Fibroblast of skin of scalp (primary cell): ENCODE data around the gene ODAD2.
"Not testable (repeated sequence)": the region's sequence is repeated elsewhere in the genome, so short reads cannot be mapped to it uniquely, and the experiment has no call there.

Source experiments
- DNase-seq: peaks from one replicate; pipeline ENCODE4 v3.0.0-alpha.2; 2013

ODAD2 gene

GRCh38 chr10:27969931-27970330 lies 28.9 kb downstream of the ODAD2 start:
- not testable (repeated sequence) for DNase-seq

- no peak for DNase-seq
These were observed 39.7 kb downstream of the ODAD2 start for GRCh38 chr10:27959093-27959715.

GRCh38 chr10:27958383-27958782 lies 40.5 kb downstream of the ODAD2 start:
- not testable (repeated sequence) for DNase-seq

GRCh38 chr10:27950242-27950564 lies 48.7 kb downstream of the ODAD2 start:
- DNase-seq, result no peak

- DNase-seq, result peak; percentile 16
These were observed 49.2 kb downstream of the ODAD2 start for GRCh38 chr10:27949528-27950241.

- DNase-seq, result peak; percentile 82
These were observed 50.7 kb downstream of the ODAD2 start for GRCh38 chr10:27948186-27948585.

- no peak for DNase-seq
These were observed 51.3 kb downstream of the ODAD2 start for GRCh38 chr10:27947540-27947939.

- peak; percentile 9 for DNase-seq
These were observed 54.9 kb downstream of the ODAD2 start for GRCh38 chr10:27944005-27944404.

- no peak for DNase-seq
These were observed 84.0 kb downstream of the ODAD2 start for GRCh38 chr10:27914888-27915287.

- no peak for DNase-seq
These were observed 86.6 kb downstream of the ODAD2 start for GRCh38 chr10:27912231-27912630.

- DNase-seq, result peak; percentile 23
These were observed 87.3 kb downstream of the ODAD2 start for GRCh38 chr10:27911539-27911938.

GRCh38 chr10:27911011-27911410 lies 87.9 kb downstream of the ODAD2 start:
- no peak for DNase-seq

- no peak for DNase-seq
These were observed 90.6 kb downstream of the ODAD2 start for GRCh38 chr10:27908231-27908630.

- DNase-seq, result not testable (repeated sequence)
These were observed 99.4 kb downstream of the ODAD2 start for GRCh38 chr10:27899485-27899884.

GRCh38 chr10:27899058-27899457 lies 99.8 kb downstream of the ODAD2 start:
- DNase-seq, result no peak

- no peak for DNase-seq
These were observed 105.4 kb downstream of the ODAD2 start for GRCh38 chr10:27893358-27893954.

- no peak for DNase-seq
These were observed 107.9 kb downstream of the ODAD2 start for GRCh38 chr10:27890971-27891370.

- no peak for DNase-seq
These were observed 109.4 kb downstream of the ODAD2 start for GRCh38 chr10:27889518-27889917.

GRCh38 chr10:27884185-27884641 lies 114.7 kb downstream of the ODAD2 start:
- no peak for DNase-seq

- no peak for DNase-seq
These were observed 120.6 kb downstream of the ODAD2 start for GRCh38 chr10:27878281-27878680.

- peak; percentile 6 for DNase-seq
These were observed 133.7 kb downstream of the ODAD2 start for GRCh38 chr10:27865221-27865635.

- no peak for DNase-seq
These were observed 137.1 kb downstream of the ODAD2 start for GRCh38 chr10:27861781-27862180.

- no peak for DNase-seq
These were observed 141.3 kb downstream of the ODAD2 start for GRCh38 chr10:27857616-27858015.

GRCh38 chr10:27844223-27844622 lies 154.7 kb downstream of the ODAD2 start:
- DNase-seq, result no peak
